RKO (cell line): Measurements from ENCODE around the gene SPOCK2.

ENCODE experiments used
- DNase-seq: peaks from one replicate; pipeline ENCODE4 v3.0.0-alpha.2; 2016; ENCODE audit warnings: low spot score

SPOCK2 gene

GRCh38 chr10:72029414-72029813, 58.9 kb downstream of the SPOCK2 start:
- DNase-seq = no peak

- DNase-seq = no peak
Measured at GRCh38 chr10:72027498-72027897, 60.9 kb downstream of the SPOCK2 start.

- DNase-seq = no peak
Measured at GRCh38 chr10:72026278-72027111, 61.9 kb downstream of the SPOCK2 start.

- no peak for DNase-seq
Measured at GRCh38 chr10:72025832-72026231, 62.5 kb downstream of the SPOCK2 start.

GRCh38 chr10:72025400-72025799, 63.0 kb downstream of the SPOCK2 start:
- DNase-seq = no peak

- no peak for DNase-seq
Measured at GRCh38 chr10:72024596-72024995, 63.8 kb downstream of the SPOCK2 start.

GRCh38 chr10:72022228-72022627, 66.1 kb downstream of the SPOCK2 start:
- DNase-seq = no peak

GRCh38 chr10:72020914-72021809, 67.2 kb downstream of the SPOCK2 start:
- DNase-seq = no peak

GRCh38 chr10:72019085-72019876, 69.1 kb downstream of the SPOCK2 start:
- no peak for DNase-seq

GRCh38 chr10:72016608-72017300, 71.6 kb downstream of the SPOCK2 start:
- DNase-seq = no peak

- DNase-seq = no peak
Measured at GRCh38 chr10:72015841-72016240, 72.5 kb downstream of the SPOCK2 start.

- DNase-seq = no peak
Measured at GRCh38 chr10:72014785-72015480, 73.4 kb downstream of the SPOCK2 start.

- DNase-seq = no peak
Measured at GRCh38 chr10:72014197-72014596, 74.2 kb downstream of the SPOCK2 start.

GRCh38 chr10:72013202-72013945, 75.0 kb downstream of the SPOCK2 start:
- DNase-seq = no peak

GRCh38 chr10:72012796-72013195, 75.6 kb downstream of the SPOCK2 start:
- DNase-seq = no peak

- DNase-seq = no peak
Measured at GRCh38 chr10:72011976-72012512, 76.3 kb downstream of the SPOCK2 start.

- no peak for DNase-seq
Measured at GRCh38 chr10:72011468-72011867, 76.9 kb downstream of the SPOCK2 start.

GRCh38 chr10:72011016-72011415, 77.3 kb downstream of the SPOCK2 start:
- no peak for DNase-seq

- no peak for DNase-seq
Measured at GRCh38 chr10:72010234-72010973, 77.9 kb downstream of the SPOCK2 start.
